ENCODE measurements around the gene GOSR2.
"Not testable (repeated sequence)": the region's sequence is repeated elsewhere in the genome, so short reads cannot be mapped to it uniquely, and the experiment has no call there.

GOSR2 gene

GRCh38 chr17:46968224-46968834 lies 45.4 kb downstream of the GOSR2 start:
- DNase-seq: no peak

DNA sequence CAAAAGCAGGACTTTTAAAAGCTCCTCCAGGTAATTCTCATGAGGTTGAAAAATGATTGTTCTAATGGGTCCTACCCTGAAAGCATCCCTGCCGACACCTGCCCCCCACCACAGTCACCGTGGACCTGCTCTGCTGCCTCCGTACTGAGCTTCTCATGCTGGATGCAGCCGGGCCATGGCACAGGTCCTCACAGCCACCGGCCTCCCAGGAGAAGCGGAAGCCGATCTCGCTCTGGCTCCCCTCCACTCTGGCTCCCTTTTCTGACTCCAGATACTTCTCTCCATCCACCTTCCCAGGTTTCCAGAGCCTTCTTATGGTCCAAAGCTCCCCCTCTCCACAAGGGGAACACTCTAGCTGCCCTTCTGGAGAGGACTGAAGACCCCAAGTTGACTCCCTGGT lies 45.9 kb downstream of the GOSR2 start:
- DNase-seq: no peak

DNA sequence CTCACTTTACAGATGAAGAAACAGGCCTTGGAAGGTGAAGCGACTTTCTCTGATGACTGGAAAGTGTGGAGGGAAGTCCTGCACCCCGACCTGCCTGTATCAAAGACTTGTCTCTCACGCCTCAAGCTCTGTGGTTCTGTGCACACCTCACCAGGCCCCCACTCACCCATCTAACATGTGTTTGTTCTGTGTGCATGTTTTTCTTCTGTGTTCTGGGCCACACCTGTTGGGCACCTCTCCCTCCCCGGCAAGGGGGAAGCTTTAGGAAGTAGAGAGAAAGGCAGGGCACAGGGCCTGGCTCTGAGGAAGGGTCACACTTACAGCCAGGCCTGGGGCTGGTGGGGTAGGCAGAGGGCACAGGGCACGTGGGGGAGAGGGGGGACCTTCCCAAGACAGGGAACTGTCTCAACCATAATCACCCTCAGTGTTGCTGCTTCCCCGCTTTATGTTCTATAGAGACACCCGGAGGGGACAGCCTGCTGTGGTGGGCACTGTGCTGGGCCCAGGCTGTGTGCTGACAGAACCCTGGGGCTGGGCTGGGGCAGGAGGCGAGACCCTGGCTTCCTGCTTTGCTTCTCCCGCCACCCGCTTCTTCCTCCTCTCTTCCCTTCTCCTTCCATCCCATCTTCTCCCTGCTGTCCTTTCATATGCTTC lies 48.8 kb downstream of the GOSR2 start:
- DNase-seq: no peak

DNA sequence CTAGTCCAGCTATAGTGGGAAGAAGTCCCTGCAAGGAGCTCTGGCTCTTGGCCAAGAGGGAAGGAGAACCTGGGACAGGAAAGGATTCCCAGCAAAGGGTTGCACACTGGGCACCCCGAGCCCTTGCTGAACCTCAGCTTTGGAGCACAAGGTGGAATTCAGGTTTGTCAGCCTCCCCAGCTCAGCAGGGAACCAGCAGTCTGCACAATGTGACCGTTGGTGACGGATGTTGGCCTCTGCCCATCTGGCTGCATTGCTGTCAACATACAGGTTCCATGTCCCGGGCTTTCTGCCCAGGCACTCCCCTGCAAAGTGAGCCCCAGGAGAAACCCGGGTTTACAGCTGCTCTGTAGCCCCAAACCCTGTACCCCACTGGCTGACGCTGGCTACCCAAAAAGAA lies 49.4 kb downstream of the GOSR2 start:
- no peak for DNase-seq

DNA sequence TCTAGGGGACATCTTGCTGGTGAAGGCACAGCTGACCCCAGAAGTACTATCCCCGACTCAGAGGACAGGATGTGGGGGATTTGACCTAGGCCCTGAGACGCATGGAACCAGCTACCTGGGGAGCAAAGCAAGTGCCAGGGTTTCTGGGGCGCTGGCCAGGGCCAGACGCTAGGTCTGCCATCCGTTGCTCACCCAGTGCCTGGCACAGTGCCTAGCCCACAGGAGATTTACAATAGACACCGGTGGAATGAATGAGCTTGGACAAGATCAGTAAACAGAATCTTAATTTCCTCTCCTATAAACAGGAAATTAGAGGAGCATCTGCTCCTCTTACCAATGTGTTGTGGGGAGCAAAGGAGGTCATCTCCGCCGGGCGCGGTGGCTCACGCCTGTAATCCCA lies 51.1 kb downstream of the GOSR2 start:
- DNase-seq: no peak

GRCh38 chr17:46975287-46975686 lies 52.3 kb downstream of the GOSR2 start:
- no peak for DNase-seq

DNA sequence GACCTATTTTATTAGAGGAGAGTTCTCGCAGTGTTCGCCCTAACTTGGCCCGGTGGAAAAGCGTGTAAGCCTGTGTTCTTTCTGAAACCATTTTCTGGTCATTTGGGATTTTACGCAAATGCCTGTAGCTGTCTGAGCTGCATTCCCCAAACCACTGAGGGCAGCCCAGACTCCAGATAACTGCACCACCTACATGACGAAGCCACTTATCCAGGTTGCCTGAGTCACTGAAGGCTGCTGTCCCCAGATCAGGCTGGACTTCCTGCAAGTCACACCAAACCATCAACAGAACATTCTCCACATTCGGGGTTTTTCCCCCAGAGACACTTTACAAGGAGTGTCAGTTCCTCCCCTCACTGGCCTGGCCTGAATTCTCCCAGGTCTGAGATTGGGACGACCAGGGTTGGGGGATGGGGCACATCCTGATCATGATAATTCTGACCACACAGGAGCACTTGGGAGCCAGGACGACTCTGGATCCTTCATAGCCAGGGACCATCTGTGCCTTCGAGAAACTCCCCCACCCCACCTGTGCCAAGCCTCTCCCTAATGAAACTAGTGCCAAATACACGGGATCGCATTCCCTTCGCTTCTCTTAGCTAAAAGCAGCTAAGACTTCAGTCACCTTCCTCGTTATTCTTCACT lies 53.8 kb downstream of the GOSR2 start:
- DNase-seq: no peak

- DNase-seq: no peak
These were observed 54.4 kb downstream of the GOSR2 start for GRCh38 chr17:46977348-46977747.

- no peak for DNase-seq
These were observed 55.0 kb downstream of the GOSR2 start for GRCh38 chr17:46977750-46978488.

DNA sequence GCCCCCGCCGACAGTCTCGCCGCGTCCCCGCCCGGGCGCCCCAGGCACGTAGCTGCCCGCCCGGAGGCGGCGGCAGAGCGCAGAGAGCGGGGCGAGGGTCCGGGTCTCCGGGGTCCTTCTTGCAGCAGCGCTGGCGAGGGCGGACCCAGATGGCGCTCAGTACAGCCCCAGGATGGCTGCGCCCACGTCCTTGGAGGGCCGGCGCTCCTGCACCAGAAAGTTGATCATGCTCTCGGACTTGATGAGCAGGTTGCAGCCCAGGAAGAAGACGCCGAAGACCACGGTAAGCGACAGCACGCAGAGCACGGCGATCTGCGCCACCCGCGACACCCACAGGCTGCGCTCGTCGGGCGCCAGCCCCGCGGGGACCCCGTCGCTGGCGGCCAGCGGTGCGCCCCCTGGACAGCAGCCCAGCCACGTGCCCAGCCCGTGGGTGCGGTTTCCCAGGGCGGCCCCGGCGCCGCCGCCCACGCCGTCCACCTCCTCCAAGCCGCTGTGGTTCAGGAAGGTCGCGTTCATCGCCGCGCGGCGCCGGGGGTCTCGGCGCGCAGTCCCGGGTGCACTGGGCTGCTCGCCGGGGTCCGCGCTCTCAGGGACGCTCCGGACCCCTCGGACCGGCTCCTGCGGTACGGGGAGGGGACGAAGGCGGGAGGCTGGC lies 55.7 kb downstream of the GOSR2 start:
- no peak for DNase-seq

- peak; percentile 17 for DNase-seq
These were observed 56.3 kb downstream of the GOSR2 start, which contains the start of gene RPRML for GRCh38 chr17:46979147-46979863. RPRML (minus strand) TSS chr17:46979253; CDS start chr17:46979007, 246 bp downstream.

DNA sequence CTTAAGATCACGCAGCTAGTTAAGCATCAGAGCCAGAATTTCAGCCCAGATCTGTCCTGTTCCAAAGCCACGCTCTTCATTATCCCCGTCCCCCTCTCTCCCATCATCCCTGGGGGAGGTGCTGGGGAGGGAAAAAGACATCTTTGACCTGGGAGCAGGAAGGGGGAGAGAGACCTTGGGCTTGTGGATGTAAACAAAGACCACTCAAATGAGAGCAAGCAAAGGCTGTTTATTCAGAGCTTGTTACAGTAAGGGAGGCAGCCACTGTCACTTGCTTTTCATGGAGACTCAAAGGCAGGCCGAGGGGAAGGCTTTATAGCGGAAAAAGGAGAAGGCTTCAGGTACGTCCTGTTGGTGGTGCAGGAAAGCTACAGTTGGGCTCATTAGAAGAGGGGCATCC lies 59.6 kb downstream of the GOSR2 start:
- DNase-seq: no peak

GRCh38 chr17:46983782-46984181 lies 60.8 kb downstream of the GOSR2 start:
- DNase-seq: no peak

DNA sequence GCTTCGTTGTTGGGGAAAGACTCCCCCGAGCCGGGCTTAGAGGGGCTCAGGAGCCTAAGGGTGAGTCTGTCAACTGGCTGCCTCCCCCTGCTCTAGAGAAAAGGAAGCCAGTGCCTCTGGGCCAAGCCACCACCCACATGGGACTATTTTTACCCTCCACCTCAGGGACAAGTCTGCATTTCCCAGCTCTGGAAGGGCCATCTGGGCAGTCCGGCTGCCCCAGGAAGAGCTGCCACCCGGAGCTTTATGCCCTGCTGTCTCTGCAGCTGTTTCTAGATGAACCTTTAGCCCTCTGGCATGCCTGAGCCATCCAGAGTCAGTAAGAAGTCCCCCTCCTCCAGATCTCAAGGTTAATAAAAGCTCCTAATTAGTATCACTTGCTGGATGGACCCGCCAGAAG lies 61.4 kb downstream of the GOSR2 start:
- DNase-seq: no peak

- no peak for DNase-seq
These were observed 61.9 kb downstream of the GOSR2 start for GRCh38 chr17:46984892-46985291.

GRCh38 chr17:46986366-46986765 lies 63.4 kb downstream of the GOSR2 start:
- no peak for DNase-seq

- not testable (repeated sequence) for DNase-seq
These were observed 65.0 kb downstream of the GOSR2 start for GRCh38 chr17:46987927-46988326.

DNA sequence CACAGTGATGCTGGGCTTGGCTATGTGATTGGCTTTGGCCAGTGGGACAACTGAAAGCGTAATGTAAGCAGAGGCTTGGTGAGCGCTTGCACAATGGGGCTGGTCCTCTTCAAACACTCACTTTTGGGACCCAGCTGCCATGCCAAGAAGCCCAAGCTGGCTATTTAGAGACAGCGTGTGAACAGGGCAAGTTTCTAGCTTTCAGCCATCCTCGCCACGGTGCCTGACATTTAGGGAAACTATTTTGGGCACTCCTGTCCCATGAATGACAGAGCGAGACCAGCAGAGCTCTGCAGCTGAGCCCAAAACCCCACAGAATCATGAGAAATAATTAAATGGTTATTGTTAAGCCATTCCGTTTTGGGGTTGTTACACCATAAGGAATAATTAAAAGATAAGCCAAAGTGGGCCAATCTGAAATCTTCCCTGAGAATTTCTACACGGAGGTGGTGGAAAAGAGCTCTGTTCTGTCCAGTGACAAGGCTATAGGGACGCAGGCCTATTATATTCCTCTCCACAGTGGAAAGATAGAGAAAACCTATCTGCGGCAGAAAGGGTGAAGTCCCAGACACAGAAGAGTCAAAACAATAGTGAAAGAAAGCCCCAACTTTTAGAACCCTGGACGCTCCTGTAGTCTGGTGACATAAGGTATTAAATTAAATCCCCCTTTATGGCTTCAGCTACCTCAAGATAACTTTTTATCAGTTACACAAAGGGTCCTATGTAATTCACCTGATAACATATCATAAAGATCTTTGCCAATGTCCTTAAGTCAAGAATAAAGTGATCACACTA lies 66.9 kb downstream of the GOSR2 start:
- no peak for DNase-seq

- no peak for DNase-seq
These were observed 68.7 kb downstream of the GOSR2 start for GRCh38 chr17:46991617-46992016.

All from stimulated activated CD4-positive, alpha-beta T cell treated with anti-CD3 and anti-CD28 coated beads, Interleukin-4, amount 100 ng/mL, for 24 hours (primary cell).